Astrocyte (in vitro differentiated cells and primary cell): ENCODE measurements around the gene MLXIP. TPM values are rescaled to one million over a fixed set of nuclear protein-coding genes. Genes with fewer than 3 reads are reported as not detected.

Experiments used
- DNase-seq: peaks from one replicate; pipeline ENCODE4 v3.0.0-alpha.2; 2010; ENCODE audit warnings: low read depth
- FAIRE-seq: peaks from 2 replicates; lab custom pipeline; 2011; peaks lifted over from hg19 to GRCh38; lab: Jason Lieb, UNC
- H2AFZ ChIP-seq: 2 replicates; pipeline ENCODE4 v1.6.0; 2012; ENCODE audit warnings: low read depth, low read length, inconsistent platforms
- H3K27ac ChIP-seq: 2 replicates; pipeline ENCODE4 v1.5.1; 2011; ENCODE audit warnings: low read depth, low read length, inconsistent platforms
- H3K27me3 ChIP-seq: 2 replicates; pipeline ENCODE4 v1.6.0; 2011; ENCODE audit warnings: low read length, inconsistent platforms; ENCODE audit not compliant: insufficient read depth
- H3K36me3 ChIP-seq: 2 replicates; pipeline ENCODE4 v1.5.1; 2011; ENCODE audit warnings: low read length, inconsistent platforms; ENCODE audit not compliant: insufficient read depth
- H3K4me1 ChIP-seq: 2 replicates; pipeline ENCODE4 v1.5.1; 2011; ENCODE audit warnings: low read length, inconsistent platforms; ENCODE audit not compliant: insufficient read depth
- H3K4me2 ChIP-seq: 2 replicates; pipeline ENCODE4 v1.6.0; 2012; ENCODE audit warnings: low read length, inconsistent platforms
- H3K4me3 ChIP-seq: 2 replicates; pipeline ENCODE4 v1.5.1; 2011; ENCODE audit warnings: low read depth, mild to moderate bottlenecking, low read length, inconsistent platforms; ENCODE audit not compliant: insufficient read depth
- H3K79me2 ChIP-seq: 2 replicates; pipeline ENCODE4 v1.6.0; 2012; ENCODE audit warnings: mild to moderate bottlenecking, low read length, inconsistent platforms; ENCODE audit not compliant: insufficient read depth
- H3K9ac ChIP-seq: 2 replicates; pipeline ENCODE4 v1.6.0; 2012; ENCODE audit warnings: mild to moderate bottlenecking, low read length, inconsistent platforms
- H3K9me3 ChIP-seq: 2 replicates; pipeline ENCODE4 v1.5.1; 2012; ENCODE audit warnings: low read depth, mild to moderate bottlenecking, low read length, inconsistent platforms; ENCODE audit not compliant: insufficient read depth
- H4K20me1 ChIP-seq: 2 replicates; pipeline ENCODE4 v1.6.0; 2012; ENCODE audit warnings: low read length, inconsistent platforms; ENCODE audit not compliant: insufficient read depth
- H3K27ac Mint-ChIP-seq: one replicate; pipeline ENCODE4 v1.8.0; 2021; ENCODE audit warnings: mild to moderate bottlenecking, mixed read lengths; ENCODE audit not compliant: unreplicated experiment
- H3K27me3 Mint-ChIP-seq: one replicate; pipeline ENCODE4 v1.8.0; 2021; ENCODE audit warnings: low read depth, mixed read lengths; ENCODE audit not compliant: unreplicated experiment
- H3K36me3 Mint-ChIP-seq: one replicate; pipeline ENCODE4 v1.8.0; 2021; ENCODE audit warnings: low read depth, mixed read lengths; ENCODE audit not compliant: unreplicated experiment
- H3K4me1 Mint-ChIP-seq: one replicate; pipeline ENCODE4 v1.8.0; 2021; ENCODE audit warnings: low read depth, mixed read lengths; ENCODE audit not compliant: unreplicated experiment
- H3K4me3 Mint-ChIP-seq: one replicate; pipeline ENCODE4 v1.8.0; 2021; ENCODE audit warnings: mild to moderate bottlenecking, moderate library complexity, mixed read lengths; ENCODE audit not compliant: unreplicated experiment
- H3K9me3 Mint-ChIP-seq: one replicate; pipeline ENCODE4 v1.8.0; 2021; ENCODE audit warnings: mild to moderate bottlenecking, mixed read lengths; ENCODE audit not compliant: unreplicated experiment
- EZH2 ChIP-seq: IDR thresholded peaks from 2 replicates; pipeline ENCODE4 v1.6.1; 2012; ENCODE audit warnings: mild to moderate bottlenecking, low read length, inconsistent platforms; ENCODE audit not compliant: insufficient read depth
- total RNA-seq: library from RNA; stranded (reverse); gene quantifications from 2 replicates; pipeline ENCODE4 v1.2.1, GENCODE V29; 2021
- TF ChIP-seq, protein P1 (sequence below): IDR thresholded peaks from 2 replicates; pipeline ENCODE4 v1.5.1; 2011; ENCODE audit warnings: low read depth, mild to moderate bottlenecking, inconsistent platforms, low read length, moderate library complexity; ENCODE audit not compliant: insufficient read depth

MLXIP gene
- total RNA-seq, 1 donor from 2014 or later = 62.5 TPM

DNA sequence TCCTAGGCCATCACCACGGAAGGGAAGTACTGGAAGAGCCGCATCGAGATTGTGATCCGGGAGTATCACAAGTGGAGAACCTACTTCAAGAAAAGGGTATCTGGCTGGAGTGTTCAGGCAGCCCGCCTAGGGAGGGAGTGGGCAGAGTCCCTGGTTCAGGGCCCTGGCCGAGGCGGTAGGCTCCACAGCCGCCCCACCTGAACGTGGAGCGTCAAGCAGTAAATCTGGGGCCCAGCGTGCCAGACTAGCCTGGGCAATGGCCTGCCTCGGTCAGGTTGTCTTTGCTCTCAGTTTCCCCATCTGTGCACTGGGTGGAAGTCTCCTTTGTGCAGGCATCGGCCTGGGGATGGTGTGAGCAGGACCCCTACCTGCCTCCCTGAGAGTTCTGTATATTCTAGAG is 50.6 kb downstream of the MLXIP start:
- Histone ChIP-seq H2AFZ (no peak overlapping the region), H3K9ac (no peak overlapping the region), H4K20me1 (peaks cover 37% of the 10 kb centered on the region), H3K4me3 (no peak overlapping the region), H3K27me3 (no peaks in the 10 kb centered on the region), H3K9me3 (no peaks in the 10 kb centered on the region), H3K36me3 (peaks cover 9% of the 10 kb centered on the region), H3K4me1 (peaks cover 15% of the 10 kb centered on the region), H3K79me2 (peaks cover 31% of the 10 kb centered on the region), H3K4me2 (no peak overlapping the region), H3K27ac (no peak overlapping the region)
- no peak for TF ChIP-seq EZH2
- TF ChIP-seq, protein P1, sequence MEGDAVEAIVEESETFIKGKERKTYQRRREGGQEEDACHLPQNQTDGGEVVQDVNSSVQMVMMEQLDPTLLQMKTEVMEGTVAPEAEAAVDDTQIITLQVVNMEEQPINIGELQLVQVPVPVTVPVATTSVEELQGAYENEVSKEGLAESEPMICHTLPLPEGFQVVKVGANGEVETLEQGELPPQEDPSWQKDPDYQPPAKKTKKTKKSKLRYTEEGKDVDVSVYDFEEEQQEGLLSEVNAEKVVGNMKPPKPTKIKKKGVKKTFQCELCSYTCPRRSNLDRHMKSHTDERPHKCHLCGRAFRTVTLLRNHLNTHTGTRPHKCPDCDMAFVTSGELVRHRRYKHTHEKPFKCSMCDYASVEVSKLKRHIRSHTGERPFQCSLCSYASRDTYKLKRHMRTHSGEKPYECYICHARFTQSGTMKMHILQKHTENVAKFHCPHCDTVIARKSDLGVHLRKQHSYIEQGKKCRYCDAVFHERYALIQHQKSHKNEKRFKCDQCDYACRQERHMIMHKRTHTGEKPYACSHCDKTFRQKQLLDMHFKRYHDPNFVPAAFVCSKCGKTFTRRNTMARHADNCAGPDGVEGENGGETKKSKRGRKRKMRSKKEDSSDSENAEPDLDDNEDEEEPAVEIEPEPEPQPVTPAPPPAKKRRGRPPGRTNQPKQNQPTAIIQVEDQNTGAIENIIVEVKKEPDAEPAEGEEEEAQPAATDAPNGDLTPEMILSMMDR = no peak
- no peak for DNase-seq
- Mint-ChIP-seq H3K4me1 (peaks cover 21% of the 10 kb centered on the region), H3K36me3 (peaks cover 14% of the 10 kb centered on the region), H3K4me3 (no peak overlapping the region), H3K9me3 (no peaks in the 10 kb centered on the region), H3K27ac (no peak overlapping the region), H3K27me3 (no peaks in the 10 kb centered on the region)
- no peak for FAIRE-seq

DNA sequence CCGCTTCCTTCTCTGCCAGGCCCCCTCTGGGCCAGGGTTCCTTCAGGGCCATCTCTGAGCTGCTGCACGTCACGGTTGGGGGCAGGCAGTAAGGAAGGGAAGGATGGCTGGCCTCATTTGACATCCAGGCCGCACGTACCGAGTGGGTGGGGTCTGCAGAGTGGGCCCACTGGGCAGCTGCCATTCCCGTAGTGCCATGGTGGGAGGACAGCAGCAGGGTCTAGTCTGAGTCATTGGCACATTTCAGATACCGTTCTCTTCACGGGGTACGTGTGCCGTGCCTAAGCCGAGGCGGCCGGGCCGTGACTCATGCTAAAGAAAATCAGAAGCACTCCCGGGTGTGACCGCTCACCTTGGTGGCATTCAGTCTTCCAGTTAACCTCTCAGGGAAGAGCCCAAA is 51.6 kb downstream of the MLXIP start:
- Histone ChIP-seq H3K9me3 (no peaks in the 10 kb centered on the region), H3K36me3 (peaks cover 10% of the 10 kb centered on the region), H2AFZ (no peak overlapping the region), H3K27ac (peak overlapping the region; percentile 52), H3K4me3 (no peak overlapping the region), H3K4me1 (peaks cover 15% of the 10 kb centered on the region), H4K20me1 (peaks cover 37% of the 10 kb centered on the region), H3K79me2 (peaks cover 24% of the 10 kb centered on the region), H3K4me2 (peak overlapping the region; percentile 56), H3K27me3 (no peaks in the 10 kb centered on the region), H3K9ac (peak overlapping the region; percentile 54)
- no peak for FAIRE-seq
- no peak overlapping the region for H3K4me3 Mint-ChIP-seq
- H3K9me3 Mint-ChIP-seq = no peaks in the 10 kb centered on the region
- H3K36me3 Mint-ChIP-seq = peaks cover 14% of the 10 kb centered on the region
- peaks cover 21% of the 10 kb centered on the region for H3K4me1 Mint-ChIP-seq
- peak; percentile 72 for DNase-seq
- no peak for TF ChIP-seq EZH2
- TF ChIP-seq, protein P1 = no peak
- H3K27ac Mint-ChIP-seq = peak overlapping the region; percentile 47
- no peaks in the 10 kb centered on the region for H3K27me3 Mint-ChIP-seq

DNA sequence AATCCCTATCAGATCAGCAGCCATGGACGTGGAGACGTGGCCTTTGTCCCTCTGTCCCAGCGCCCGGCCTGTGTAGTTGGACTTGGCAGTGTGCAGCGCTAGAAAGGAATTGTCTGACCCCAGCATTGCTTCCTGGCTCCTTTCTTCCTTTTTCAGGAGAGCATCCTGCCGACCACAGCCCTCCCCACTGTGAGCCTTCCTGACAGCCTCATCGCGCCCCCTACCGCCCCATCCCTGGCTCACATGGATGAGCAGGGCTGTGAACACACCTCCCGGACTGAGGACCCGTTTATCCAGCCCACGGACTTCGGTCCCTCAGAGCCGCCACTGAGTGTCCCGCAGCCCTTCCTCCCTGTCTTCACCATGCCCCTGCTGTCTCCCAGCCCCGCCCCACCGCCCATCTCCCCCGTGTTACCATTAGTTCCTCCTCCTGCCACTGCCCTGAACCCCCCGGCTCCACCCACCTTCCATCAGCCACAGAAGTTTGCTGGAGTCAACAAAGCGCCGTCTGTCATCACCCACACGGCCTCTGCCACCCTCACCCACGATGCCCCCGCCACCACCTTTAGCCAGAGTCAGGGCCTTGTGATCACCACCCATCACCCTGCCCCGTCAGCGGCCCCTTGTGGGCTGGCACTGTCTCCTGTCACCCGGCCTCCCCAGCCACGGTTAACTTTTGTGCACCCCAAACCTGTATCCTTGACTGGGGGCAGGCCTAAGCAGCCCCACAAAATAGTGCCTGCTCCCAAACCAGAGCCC is 54.8 kb downstream of the MLXIP start:
- H3K9me3 Mint-ChIP-seq = no peaks in the 10 kb centered on the region
- no peak for FAIRE-seq

More for the DNA sequence above, 54.8 kb downstream of the MLXIP start:
- Histone ChIP-seq H3K4me3 (no peak overlapping the region), H4K20me1 (peaks cover 14% of the 10 kb centered on the region), H3K27me3 (no peaks in the 10 kb centered on the region), H3K36me3 (peaks cover 9% of the 10 kb centered on the region), H3K4me1 (peaks cover 15% of the 10 kb centered on the region), H3K4me2 (no peak overlapping the region), H3K9me3 (no peaks in the 10 kb centered on the region), H3K27ac (no peak overlapping the region), H2AFZ (no peak overlapping the region), H3K9ac (no peak overlapping the region), H3K79me2 (no peaks in the 10 kb centered on the region)
- peaks cover 17% of the 10 kb centered on the region for H3K36me3 Mint-ChIP-seq
- H3K27ac Mint-ChIP-seq = peak overlapping the region; percentile 26
- TF ChIP-seq, protein P1 = no peak
- no peak for TF ChIP-seq EZH2
- peaks cover 11% of the 10 kb centered on the region for H3K4me1 Mint-ChIP-seq
- no peak for DNase-seq
- H3K4me3 Mint-ChIP-seq = no peak overlapping the region
- no peaks in the 10 kb centered on the region for H3K27me3 Mint-ChIP-seq
